K562 (cell line): ENCODE measurements around the gene SLC4A5. TPM values are rescaled to one million over a fixed set of nuclear protein-coding genes. Genes with fewer than 3 reads are reported as not detected.

Experiments used
- BRD4 ChIP-seq: fragments of 200-600 bp; sonication (generic); IDR thresholded peaks from 2 replicates; pipeline ENCODE4 v1.6.1; 2017; ENCODE audit warnings: inconsistent platforms
- CREB1 ChIP-seq, 2 experiments: sonication (generic) in 1 of 2; formaldehyde crosslinking in 1 of 2; IDR thresholded peaks; 2 replicates each; pipeline versions ENCODE4 v1.6.1 to v1.8.0; 2012 to 2022; ENCODE audit warnings: inconsistent platforms in 1 of 2, mild to moderate bottlenecking in 1 of 2, missing genetic modification reagents in 1 of 2, moderate library complexity in 1 of 2
- DIDO1 ChIP-seq: fragments of 450-650 bp; IDR thresholded peaks from 2 replicates; pipeline ENCODE4 v1.6.1; 2016; ENCODE audit warnings: low read depth, missing biosample characterization, missing genetic modification characterization
- ETV1 ChIP-seq: fragments of 450-650 bp; conservative IDR thresholded peaks from 2 replicates; pipeline ENCODE4 v1.6.1; 2016; ENCODE audit warnings: missing genetic modification characterization, control low read depth, low read depth, missing compliant biosample characterization
- FOSL1 ChIP-seq: fragments of 200-800 bp; sonication (Bioruptor generic); conservative IDR thresholded peaks from 2 replicates; pipeline ENCODE4 v1.6.1; 2016; ENCODE audit warnings: missing genetic modification characterization, missing compliant biosample characterization
- HDAC2 ChIP-seq: fragments of 450-650 bp; IDR thresholded peaks from 2 replicates; pipeline ENCODE4 v1.6.1; 2016; ENCODE audit warnings: mild to moderate bottlenecking
- KLF13 ChIP-seq: fragments of 450-650 bp; IDR thresholded peaks from 2 replicates; pipeline ENCODE4 v1.6.1; 2016; ENCODE audit warnings: missing genetic modification characterization, low read depth, mild to moderate bottlenecking, missing compliant biosample characterization, moderate library complexity, borderline replicate concordance
- MCM3 ChIP-seq: fragments of 450-650 bp; IDR thresholded peaks from 2 replicates; pipeline ENCODE4 v1.6.1; 2016
- MIER1 ChIP-seq: fragments of 450-650 bp; IDR thresholded peaks from 2 replicates; pipeline ENCODE4 v1.6.1; 2016; ENCODE audit warnings: antibody characterized with exemption, mild to moderate bottlenecking, low read depth
- NBN ChIP-seq: fragments of 450-650 bp; IDR thresholded peaks from 2 replicates; pipeline ENCODE4 v1.6.1; 2016; ENCODE audit warnings: low read depth, mild to moderate bottlenecking
- NFATC3 ChIP-seq: fragments of 450-650 bp; IDR thresholded peaks from 2 replicates; pipeline ENCODE4 v1.6.1; 2017; ENCODE audit warnings: mild to moderate bottlenecking
- POLR2AphosphoS2 ChIP-seq: IDR thresholded peaks from 2 replicates; pipeline ENCODE4 v1.6.1; 2012; ENCODE audit warnings: low read length, improper control_type of control experiment
- RBM25 ChIP-seq: fragments of 200-400 bp; formaldehyde crosslinking; IDR thresholded peaks from 2 replicates; pipeline ENCODE4 v1.6.1; 2018; ENCODE audit warnings: low read length, low read depth, moderate library complexity; ENCODE audit not compliant: severe bottlenecking
- RHOXF2B ChIP-seq: fragments of 250-450 bp; sonication (Bioruptor Pico); conservative IDR thresholded peaks from 2 replicates; pipeline ENCODE4 v1.5.1; 2021
- SPI1 ChIP-seq: IDR thresholded peaks from 2 replicates; pipeline ENCODE4 v1.6.1; 2011; ENCODE audit warnings: low read depth, low read length, control low read depth, borderline replicate concordance
- TOE1 ChIP-seq, 2 experiments: fragments of 450-650 bp in 1 of 2; sonication (generic) in 1 of 2; formaldehyde crosslinking in 1 of 2; IDR thresholded peaks; 2 replicates each; pipeline versions ENCODE4 v1.7.1 to v1.8.0; 2016 to 2022; ENCODE audit warnings: borderline replicate concordance in 2 of 2, mild to moderate bottlenecking in 2 of 2, antibody characterized with exemption in 1 of 2, inconsistent platforms in 1 of 2, low read depth in 1 of 2, missing genetic modification reagents in 1 of 2, moderate library complexity in 1 of 2
- ZBTB8A ChIP-seq: fragments of 450-650 bp; IDR thresholded peaks from 2 replicates; pipeline ENCODE4 v1.6.1; 2018; ENCODE audit warnings: mild to moderate bottlenecking, moderate library complexity; ENCODE audit not compliant: partially characterized antibody
- ZNF24 ChIP-seq: fragments of 450-650 bp; IDR thresholded peaks from 2 replicates; pipeline ENCODE4 v1.6.1; 2016
- ZNF263 ChIP-seq: sonication (generic); formaldehyde crosslinking; IDR thresholded peaks from 2 replicates; pipeline ENCODE4 v1.8.0; 2022; ENCODE audit warnings: mild to moderate bottlenecking, missing genetic modification reagents, borderline replicate concordance
- ZNF347 ChIP-seq: fragments of 450-650 bp; formaldehyde crosslinking; IDR thresholded peaks from 2 replicates; pipeline ENCODE4 v1.4.0; 2020; ENCODE audit warnings: low read depth, mild to moderate bottlenecking, moderate library complexity
- ZNF589 ChIP-seq: fragments of 200-800 bp; sonication (Bioruptor generic); IDR thresholded peaks from 2 replicates; pipeline ENCODE4 v1.6.1; 2016; ENCODE audit warnings: low read depth, missing genetic modification characterization, missing compliant biosample characterization
- ZNF644 ChIP-seq: fragments of 200-800 bp; sonication (Bioruptor generic); IDR thresholded peaks from 2 replicates; pipeline ENCODE4 v1.6.1; 2016; ENCODE audit warnings: low read depth, missing genetic modification characterization, missing compliant biosample characterization
- polyA plus RNA-seq, 8 experiments: library from polyadenylated mRNA; depleted of rRNA in 4 of 8; stranded (reverse) in 5 of 8; unstranded in 3 of 8; fragments of >200 nt; fragmentation: Nextera tagmentation in 2 of 8; fragmentation: Illumina TruSeq in 1 of 8; extraction: Ambion mirVana in 2 of 8; extraction: Trizol in 1 of 8; gene quantifications; 2 replicates each; pipeline versions ENCODE4 v1.2.1 to v1.2.3, GENCODE V29; 2011 to 2014; ENCODE audit warnings: inconsistent platforms in 1 of 8, missing spikeins in 1 of 8
- total RNA-seq, 7 experiments: library from RNA; depleted of rRNA in 6 of 7; stranded (reverse); fragments of >200 nt in 6 of 7; fragmentation: Illumina TruSeq in 2 of 7; extraction: Trizol in 2 of 7; gene quantifications; 2 replicates each; pipeline versions ENCODE4 v1.2.1 to v1.2.3, GENCODE V29; 2011 to 2021; ENCODE audit warnings: low replicate concordance in 1 of 7
- TF ChIP-seq, protein P1 (sequence below): fragments of 250-450 bp; sonication (Bioruptor Pico); IDR thresholded peaks from 2 replicates; pipeline ENCODE4 v1.8.0; 2022; ENCODE audit warnings: inconsistent platforms
- TF ChIP-seq, protein P2 (sequence below): sonication (generic); formaldehyde crosslinking; IDR thresholded peaks from 2 replicates; pipeline ENCODE4 v1.9.0; 2022; ENCODE audit warnings: mild to moderate bottlenecking, missing genetic modification reagents
- TF ChIP-seq, protein P3 (sequence below): fragments of 450-650 bp; IDR thresholded peaks from 2 replicates; pipeline ENCODE4 v1.6.1; 2016; ENCODE audit warnings: low read depth, mild to moderate bottlenecking, moderate library complexity
- TF ChIP-seq, protein P4 (sequence below): fragments of 250-450 bp; sonication (Bioruptor Pico); IDR thresholded peaks from 2 replicates; pipeline ENCODE4 v1.5.1; 2021; ENCODE audit warnings: mild to moderate bottlenecking

Gene SLC4A5
- total and polyA plus RNA-seq, 9 of the 15 experiments (the other 6 are each of a cell fraction or from before 2014, with no cell fraction given) = 0.03 to 0.77 (median 0.14) TPM; not detected in 1

DNA sequence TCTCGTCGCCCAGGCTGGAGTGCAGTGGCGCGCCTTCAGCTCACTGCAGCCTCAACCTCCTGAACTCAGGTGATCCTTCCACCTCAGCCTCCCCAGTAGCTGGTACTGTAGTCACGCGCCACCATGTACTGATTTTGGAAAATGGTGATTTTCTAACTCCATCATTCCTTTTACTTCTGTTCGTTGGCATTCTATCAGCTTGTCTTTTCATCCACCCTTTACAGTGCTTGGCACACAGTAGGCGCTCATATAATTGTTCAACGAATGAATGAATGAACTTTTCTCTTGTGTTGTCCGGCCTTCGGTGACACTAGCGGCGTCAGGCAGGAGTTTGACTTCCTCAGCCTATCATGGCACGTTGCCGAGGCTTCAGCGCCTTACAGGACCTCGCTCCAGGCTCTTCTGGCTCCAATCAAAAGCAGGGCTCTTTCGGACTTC lies 145.2 kb downstream of the SLC4A5 start (continued):
- TF ChIP-seq, protein P1, sequence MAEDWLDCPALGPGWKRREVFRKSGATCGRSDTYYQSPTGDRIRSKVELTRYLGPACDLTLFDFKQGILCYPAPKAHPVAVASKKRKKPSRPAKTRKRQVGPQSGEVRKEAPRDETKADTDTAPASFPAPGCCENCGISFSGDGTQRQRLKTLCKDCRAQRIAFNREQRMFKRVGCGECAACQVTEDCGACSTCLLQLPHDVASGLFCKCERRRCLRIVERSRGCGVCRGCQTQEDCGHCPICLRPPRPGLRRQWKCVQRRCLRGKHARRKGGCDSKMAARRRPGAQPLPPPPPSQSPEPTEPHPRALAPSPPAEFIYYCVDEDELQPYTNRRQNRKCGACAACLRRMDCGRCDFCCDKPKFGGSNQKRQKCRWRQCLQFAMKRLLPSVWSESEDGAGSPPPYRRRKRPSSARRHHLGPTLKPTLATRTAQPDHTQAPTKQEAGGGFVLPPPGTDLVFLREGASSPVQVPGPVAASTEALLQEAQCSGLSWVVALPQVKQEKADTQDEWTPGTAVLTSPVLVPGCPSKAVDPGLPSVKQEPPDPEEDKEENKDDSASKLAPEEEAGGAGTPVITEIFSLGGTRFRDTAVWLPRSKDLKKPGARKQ (CRISPR knock-in tag) = peak; percentile 73; the same call in 1 of the 2 replicates
- TF ChIP-seq POLR2AphosphoS2 (no peak), ZNF24 (peak; percentile 96), HDAC2 (peak; percentile 50; the same call in 1 of the 2 replicates), CREB1 (IDR thresholded peaks at IDR 0.05) (no peak; the same call in 1 of the 2 replicates), CREB1 (CRISPR knock-in tag; IDR thresholded peaks at IDR 0.05) (no peak), MIER1 (no peak), TOE1 (IDR thresholded peaks at IDR 0.05; ENCODE audit: borderline replicate concordance) (no peak), TOE1 (CRISPR knock-in tag; IDR thresholded peaks at IDR 0.05; ENCODE audit: borderline replicate concordance, low read depth) (no peak), MCM3 (no peak), NFATC3 (no peak), ZBTB8A (no peak), BRD4 (no peak), ZNF263 (CRISPR knock-in tag) (no peak), KLF13 (tag) (no peak), ETV1 (tag) (no peak), RBM25 (no peak), SPI1 (peak; percentile 63; the same call in 1 of the 2 replicates), FOSL1 (no peak), ZNF589 (CRISPR knock-in tag) (no peak), NBN (no peak), ZNF644 (tag) (no peak), RHOXF2B (CRISPR knock-in tag) (no peak), DIDO1 (no peak), ZNF347 (CRISPR knock-in tag) (no peak)
- TF ChIP-seq, protein P2, sequence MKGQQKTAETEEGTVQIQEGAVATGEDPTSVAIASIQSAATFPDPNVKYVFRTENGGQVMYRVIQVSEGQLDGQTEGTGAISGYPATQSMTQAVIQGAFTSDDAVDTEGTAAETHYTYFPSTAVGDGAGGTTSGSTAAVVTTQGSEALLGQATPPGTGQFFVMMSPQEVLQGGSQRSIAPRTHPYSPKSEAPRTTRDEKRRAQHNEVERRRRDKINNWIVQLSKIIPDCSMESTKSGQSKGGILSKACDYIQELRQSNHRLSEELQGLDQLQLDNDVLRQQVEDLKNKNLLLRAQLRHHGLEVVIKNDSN (CRISPR knock-in tag) = no peak
- TF ChIP-seq, protein P3, sequence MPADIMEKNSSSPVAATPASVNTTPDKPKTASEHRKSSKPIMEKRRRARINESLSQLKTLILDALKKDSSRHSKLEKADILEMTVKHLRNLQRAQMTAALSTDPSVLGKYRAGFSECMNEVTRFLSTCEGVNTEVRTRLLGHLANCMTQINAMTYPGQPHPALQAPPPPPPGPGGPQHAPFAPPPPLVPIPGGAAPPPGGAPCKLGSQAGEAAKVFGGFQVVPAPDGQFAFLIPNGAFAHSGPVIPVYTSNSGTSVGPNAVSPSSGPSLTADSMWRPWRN = no peak
- TF ChIP-seq, protein P4, sequence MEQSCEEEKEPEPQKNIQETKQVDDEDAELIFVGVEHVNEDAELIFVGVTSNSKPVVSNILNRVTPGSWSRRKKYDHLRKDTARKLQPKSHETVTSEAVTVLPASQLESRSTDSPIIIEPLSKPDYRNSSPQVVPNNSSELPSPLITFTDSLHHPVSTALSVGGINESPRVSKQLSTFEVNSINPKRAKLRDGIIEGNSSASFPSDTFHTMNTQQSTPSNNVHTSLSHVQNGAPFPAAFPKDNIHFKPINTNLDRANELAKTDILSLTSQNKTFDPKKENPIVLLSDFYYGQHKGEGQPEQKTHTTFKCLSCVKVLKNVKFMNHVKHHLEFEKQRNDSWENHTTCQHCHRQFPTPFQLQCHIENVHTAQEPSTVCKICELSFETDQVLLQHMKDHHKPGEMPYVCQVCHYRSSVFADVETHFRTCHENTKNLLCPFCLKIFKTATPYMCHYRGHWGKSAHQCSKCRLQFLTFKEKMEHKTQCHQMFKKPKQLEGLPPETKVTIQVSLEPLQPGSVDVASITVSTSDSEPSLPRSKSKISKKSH (CRISPR knock-in tag) = no peak
